Endothelial cell of umbilical vein (primary cell): ENCODE data around the gene GMPPA. TPM values are rescaled to one million over a fixed set of nuclear protein-coding genes. Genes with fewer than 3 reads are reported as not detected.

ENCODE experiments used
- BruUV-seq: library from RNA; stranded (reverse); fragments of 400-500 nt; replicated peaks from 2 replicates; lab custom pipeline; 2021; lab: Mats Ljungman, UMichigan
- CTCF ChIA-PET: fragments of 300-600, 350-600 bp; sonication (Branson Sonifier 250); formaldehyde crosslinking; loops from one replicate; lab custom pipeline; 2021; ENCODE audit warnings: antibody characterized with exemption, inconsistent platforms; lab: Charles Lee
- POLR2A ChIA-PET: fragments of 300-600, 350-600 bp; sonication (Branson Sonifier 250); formaldehyde crosslinking; loops from one replicate; lab custom pipeline; 2021; ENCODE audit warnings: antibody characterized with exemption, inconsistent platforms; lab: Charles Lee
- DNase-seq: peaks from one replicate; pipeline ENCODE4 v3.0.0-alpha.2; 2011; ENCODE audit warnings: low read depth, low spot score
- FAIRE-seq: peaks from 2 replicates; lab custom pipeline; 2011; peaks lifted over from hg19 to GRCh38; lab: Jason Lieb, UNC
- H2AFZ ChIP-seq: 2 replicates; pipeline ENCODE4 v1.6.0; 2012; ENCODE audit warnings: low read depth, low read length, control low read depth, inconsistent platforms
- H3K27ac ChIP-seq: 2 replicates; pipeline ENCODE4 v1.5.1; 2011; ENCODE audit warnings: low read depth, mild to moderate bottlenecking, control low read depth, low read length, moderate library complexity; ENCODE audit not compliant: insufficient read depth
- H3K27me3 ChIP-seq, 2 experiments: 2 replicates each; pipeline versions ENCODE4 v1.6.0 to v1.6.1; 2011; ENCODE audit warnings: low read length in 2 of 2, mixed read lengths in 1 of 2; ENCODE audit not compliant: control insufficient read depth in 2 of 2, insufficient read depth in 2 of 2
- H3K36me3 ChIP-seq, 2 experiments: 2 replicates in 1 of 2; 3 replicates in 1 of 2; pipeline ENCODE4 v1.5.1; 2011; ENCODE audit warnings: low read length in 2 of 2, mild to moderate bottlenecking in 1 of 2, moderate library complexity in 1 of 2; ENCODE audit not compliant: control insufficient read depth in 2 of 2, insufficient read depth in 2 of 2; ENCODE audit errors: extremely low read depth in 1 of 2
- H3K4me1 ChIP-seq: 3 replicates; pipeline ENCODE4 v1.5.1; 2011; ENCODE audit warnings: mild to moderate bottlenecking, low read length; ENCODE audit not compliant: control insufficient read depth, insufficient read depth; ENCODE audit errors: extremely low read depth
- H3K4me2 ChIP-seq: 2 replicates; pipeline ENCODE4 v1.6.1; 2011; ENCODE audit warnings: low read length, control low read depth, mixed read lengths; ENCODE audit not compliant: insufficient read depth
- H3K4me3 ChIP-seq, 3 experiments: fragments of 200-600 bp in 1 of 3; sonication (generic), shearing (Covaris generic) in 1 of 3; replicated peaks in 1 of 3; 2 replicates each; pipeline ENCODE4 v1.5.1; 2011 to 2016; ENCODE audit warnings: control low read depth in 3 of 3, low read length in 3 of 3, mild to moderate bottlenecking in 2 of 3, inconsistent platforms in 1 of 3, low read depth in 1 of 3, moderate library complexity in 1 of 3; ENCODE audit not compliant: insufficient read depth in 1 of 3
- H3K79me2 ChIP-seq: 2 replicates; pipeline ENCODE4 v1.6.0; 2012; ENCODE audit warnings: low read length, inconsistent platforms; ENCODE audit not compliant: control insufficient read depth, insufficient read depth
- H3K9ac ChIP-seq: replicated peaks from 2 replicates; pipeline ENCODE3; 2011; ENCODE audit warnings: low read length, control low read depth; ENCODE audit not compliant: insufficient read depth; ENCODE audit errors: extremely low read depth
- H3K9me1 ChIP-seq: replicated peaks from 3 replicates; pipeline ENCODE4 v1.6.0; 2011; ENCODE audit warnings: mild to moderate bottlenecking, low read length; ENCODE audit not compliant: control insufficient read depth, insufficient read depth; ENCODE audit errors: extremely low read depth
- H3K9me3 ChIP-seq: replicated peaks from 2 replicates; pipeline ENCODE4 v1.5.1; 2012; ENCODE audit warnings: low read length, inconsistent platforms; ENCODE audit not compliant: control insufficient read depth, insufficient read depth
- H4K20me1 ChIP-seq: replicated peaks from 2 replicates; pipeline ENCODE3; 2011; ENCODE audit warnings: mild to moderate bottlenecking, low read length; ENCODE audit not compliant: control insufficient read depth, insufficient read depth; ENCODE audit errors: extremely low read depth
- CTCF ChIP-seq, 2 donors: IDR thresholded peaks; 1 replicate in 1 of 2; 2 replicates in 1 of 2; pipeline ENCODE4 v1.5.1; 2011; ENCODE audit warnings: low read length in 2 of 2, mild to moderate bottlenecking in 2 of 2, moderate library complexity in 2 of 2, control low read depth in 1 of 2, inconsistent platforms in 1 of 2, low read depth in 1 of 2; ENCODE audit not compliant: insufficient read depth in 1 of 2; ENCODE audit errors: extremely low read depth in 1 of 2
- EZH2 ChIP-seq: IDR thresholded peaks from 2 replicates; pipeline ENCODE4 v1.6.1; 2012; ENCODE audit warnings: borderline replicate concordance, low read depth, mild to moderate bottlenecking, moderate library complexity, low read length, inconsistent platforms; ENCODE audit not compliant: severe bottlenecking
- FOS ChIP-seq: IDR thresholded peaks from 2 replicates; pipeline ENCODE4 v1.6.1; 2011; ENCODE audit warnings: mild to moderate bottlenecking, low read length, moderate library complexity, borderline replicate concordance; ENCODE audit not compliant: insufficient read depth
- GATA2 ChIP-seq: IDR thresholded peaks from 2 replicates; pipeline ENCODE4 v1.7.0; 2011; ENCODE audit warnings: low read depth, mild to moderate bottlenecking, moderate library complexity, mixed read lengths, low read length; ENCODE audit not compliant: insufficient read length, insufficient read depth
- JUN ChIP-seq: IDR thresholded peaks from 2 replicates; pipeline ENCODE4 v1.6.1; 2011; ENCODE audit warnings: borderline replicate concordance, low read depth; ENCODE audit not compliant: insufficient read length, insufficient read depth
- MYC ChIP-seq: IDR thresholded peaks from one replicate; pipeline ENCODE4 v1.6.1; 2011; ENCODE audit warnings: mild to moderate bottlenecking, low read depth, low read length
- POLR2A ChIP-seq: IDR thresholded peaks from 2 replicates; pipeline ENCODE4 v1.6.1; 2012; ENCODE audit warnings: low read depth, mild to moderate bottlenecking, control low read depth, low read length
- POLR2AphosphoS5 ChIP-seq: IDR thresholded peaks from 2 replicates; pipeline ENCODE4 v1.6.1; 2012; ENCODE audit warnings: low read depth, mild to moderate bottlenecking, control low read depth, low read length, moderate library complexity; ENCODE audit not compliant: insufficient read depth
- dilution Hi-C: fragments of 300-500 bp; cut with MboI; formaldehyde crosslinking; loops from one replicate; pipeline ENCODE4 v1.15.0; 2019; ENCODE audit warnings: low sequenced_read_pairs; ENCODE audit not compliant: extremely low pct_ligation_motif_present
- intact Hi-C: fragments of 100-400 bp; cut with micrococcal nuclease; formaldehyde crosslinking; loops from one replicate; pipeline ENCODE4 v1.10.0; 2022
- polyA plus RNA-seq, 4 experiments: library from polyadenylated mRNA; depleted of rRNA in 3 of 4; stranded (reverse) in 3 of 4; unstranded in 1 of 4; fragments of >200 nt; gene quantifications; 2 replicates each; pipeline versions ENCODE4 v1.2.1 to v1.2.3, GENCODE V29; 2011 to 2012; ENCODE audit warnings: missing spikeins in 1 of 4
- total RNA-seq: library from RNA; stranded (reverse); gene quantifications from 2 replicates; pipeline ENCODE4 v1.2.3, GENCODE V29; 2021
- TF ChIP-seq, protein P1 (sequence below): IDR thresholded peaks from 2 replicates; pipeline ENCODE4 v1.6.1; 2011; ENCODE audit not compliant: insufficient read depth, insufficient read length

Gene GMPPA
- total and polyA plus RNA-seq, 2 donors (not counting 3 experiments of a cell fraction or from before 2014, with no cell fraction given) = 39.1 to 104 TPM

- Histone ChIP-seq H3K4me3 (peak overlapping the region; percentile 72 to 87 (median 76)), H3K27ac (peak overlapping the region; percentile 66), H3K79me2 (no peaks in the 10 kb centered on the region), H3K27me3 (peaks cover 29 to 34% of the 10 kb centered on the region in 2 experiments), H2AFZ (peak overlapping the region; percentile 73), H3K9me1 (no peaks in the 10 kb centered on the region), H3K9me3 (no peaks in the 10 kb centered on the region), H3K4me1 (peaks cover 12% of the 10 kb centered on the region), H4K20me1 (no peaks in the 10 kb centered on the region), H3K4me2 (peak overlapping the region; percentile 82), H3K36me3 (peaks cover 0 to 7% of the 10 kb centered on the region in 2 experiments), H3K9ac (peak overlapping the region; percentile 97)
- TF ChIP-seq GATA2 (no peak), FOS (no peak), JUN (no peak), POLR2A (no peak), EZH2 (no peak)
- POLR2A ChIA-PET = interaction anchor here (1.2 to 2.6 kb wide), 5 partner anchors 9 to 95 kb away, joined by 3 to 20 read pairs (median 5); no protein-coding TSS in a partner anchor
- no TSS peak for BruUV-seq
- CTCF ChIA-PET = interaction anchor here (0.6 to 19.9 kb wide), 10 partner anchors 9 to 111 kb away, joined by 3 to 731 read pairs (median 8); partner anchors contain the start of genes CHPF, DNPEP and TMEM198
- dilution Hi-C loops (no loop called here), intact Hi-C loops (no loop called here)
- FAIRE-seq = no peak
- no peak for DNase-seq
Observed at GRCh38 chr2:219499058-219499307, 292 bp downstream of the GMPPA start.

- dilution Hi-C loops = no loop called here
Observed at GRCh38 chr2:219499555-219499954, 864 bp downstream of the GMPPA start.

More at GRCh38 chr2:219499555-219499954, 864 bp downstream of the GMPPA start:
- Histone ChIP-seq H3K4me3 (peak overlapping the region in 2 of 3 experiments; percentile 76 to 87), H3K27me3 (peaks cover 24 to 29% of the 10 kb centered on the region in 2 experiments), H2AFZ (no peak overlapping the region), H3K27ac (no peak overlapping the region), H3K9ac (peak overlapping the region; percentile 97), H3K4me2 (peak overlapping the region; percentile 82), H3K4me1 (peaks cover 12% of the 10 kb centered on the region), H4K20me1 (no peaks in the 10 kb centered on the region), H3K79me2 (no peaks in the 10 kb centered on the region), H3K36me3 (peaks cover 0 to 13% of the 10 kb centered on the region in 2 experiments), H3K9me3 (no peaks in the 10 kb centered on the region), H3K9me1 (no peaks in the 10 kb centered on the region)
- DNase-seq (no peak), FAIRE-seq (peak; percentile 12)
- intact Hi-C loops = no loop called here
- POLR2A ChIA-PET = interaction anchor here (2.6 kb wide), 1 partner anchor 10 kb away, joined by 20 read pairs; no protein-coding TSS in a partner anchor
- CTCF ChIA-PET = interaction anchor here (1.7 to 19.9 kb wide), 4 partner anchors 9 to 111 kb away, joined by 6 to 731 read pairs (median 82); partner anchors contain the start of genes CHPF, DNPEP and TMEM198
- no peak for TF ChIP-seq CTCF (IDR thresholded peaks at IDR 0.05; ENCODE audit: extremely low read depth in 1 of 2, insufficient read depth in 1 of 2, low read depth in 1 of 2, low read length in 2 of 2)
- TF ChIP-seq POLR2A = no peak
- TF ChIP-seq FOS = no peak
- no peak for TF ChIP-seq EZH2
- TF ChIP-seq, protein P1, sequence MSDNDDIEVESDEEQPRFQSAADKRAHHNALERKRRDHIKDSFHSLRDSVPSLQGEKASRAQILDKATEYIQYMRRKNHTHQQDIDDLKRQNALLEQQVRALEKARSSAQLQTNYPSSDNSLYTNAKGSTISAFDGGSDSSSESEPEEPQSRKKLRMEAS = no peak
- TF ChIP-seq JUN = no peak
- no peak for TF ChIP-seq POLR2AphosphoS5
- no peak for TF ChIP-seq GATA2
- TF ChIP-seq MYC = no peak
- BruUV-seq = no TSS peak
